HEK293 (cell line): ENCODE measurements around the gene FOXP1.

Source experiments
- CTCF ChIA-PET: fragments of 350-600 bp; formaldehyde crosslinking; extraction: SDS; loops from one replicate; lab custom pipeline; 2021; ENCODE audit warnings: antibody characterized with exemption; lab: Yijun Ruan, JAX
- POLR2A ChIA-PET: fragments of 300-600 bp; formaldehyde crosslinking; extraction: SDS; loops from one replicate; lab custom pipeline; 2020; ENCODE audit warnings: antibody characterized with exemption, inconsistent platforms; lab: Yijun Ruan, JAX
- H3K27ac ChIP-seq: fragments of 200-500 bp; sonication (Bioruptor generic); 2 replicates; pipeline ENCODE4 v1.5.1; 2014; ENCODE audit warnings: low read depth, low read length, control low read depth, inconsistent platforms; ENCODE audit errors: extremely low read depth
- H3K36me3 ChIP-seq, 2 experiments: fragments of 200-500 bp in 1 of 2; sonication (Bioruptor generic) in 1 of 2; 1 replicate in 1 of 2; 2 replicates in 1 of 2; pipeline ENCODE4 v1.5.1; 2014 to 2017; ENCODE audit warnings: inconsistent platforms in 2 of 2, low read length in 2 of 2; ENCODE audit not compliant: control insufficient read depth in 2 of 2, insufficient read depth in 1 of 2
- H3K4me1 ChIP-seq: fragments of 200-500 bp; sonication (Bioruptor generic); 2 replicates; pipeline ENCODE4 v1.5.1; 2014; ENCODE audit warnings: mild to moderate bottlenecking, low read length, inconsistent platforms; ENCODE audit not compliant: control insufficient read depth, insufficient read depth
- H3K4me3 ChIP-seq: 2 replicates; pipeline ENCODE4 v1.5.1; 2011; ENCODE audit warnings: low read depth, mild to moderate bottlenecking, control low read depth, low read length, moderate library complexity
- H3K9me3 ChIP-seq: fragments of 200-500 bp; sonication (Bioruptor generic); 2 replicates; pipeline ENCODE4 v1.5.1; 2014; ENCODE audit warnings: low read depth, low read length, inconsistent platforms; ENCODE audit not compliant: control insufficient read depth, insufficient read depth
- EGR2 ChIP-seq: fragments of 450-650 bp; formaldehyde crosslinking; IDR thresholded peaks from 2 replicates; pipeline ENCODE4 v1.5.1; 2016; ENCODE audit warnings: low read depth, missing biosample characterization, missing genetic modification characterization
- GFI1B ChIP-seq: fragments of 450-650 bp; formaldehyde crosslinking; IDR thresholded peaks from 2 replicates; pipeline ENCODE4 v1.5.1; 2016; ENCODE audit warnings: missing biosample characterization, missing genetic modification characterization
- HOXA7 ChIP-seq: sonication (generic); formaldehyde crosslinking; IDR thresholded peaks from 2 replicates; pipeline ENCODE4 v1.8.1; 2022; ENCODE audit warnings: missing genetic modification reagents, borderline replicate concordance
- KLF1 ChIP-seq: fragments of 450-650 bp; formaldehyde crosslinking; IDR thresholded peaks from 2 replicates; pipeline ENCODE4 v1.5.1; 2016; ENCODE audit warnings: missing biosample characterization, missing genetic modification characterization
- PBX3 ChIP-seq: sonication (generic); formaldehyde crosslinking; IDR thresholded peaks from 2 replicates; pipeline ENCODE4 v1.8.1; 2022; ENCODE audit warnings: mild to moderate bottlenecking, moderate library complexity, missing genetic modification reagents
- PRDM1 ChIP-seq: fragments of 450-650 bp; formaldehyde crosslinking; IDR thresholded peaks from 2 replicates; pipeline ENCODE4; 2016; ENCODE audit warnings: missing biosample characterization, missing genetic modification characterization
- REPIN1 ChIP-seq: fragments of 450-650 bp; formaldehyde crosslinking; IDR thresholded peaks from 2 replicates; pipeline ENCODE4 v1.5.1; 2017; ENCODE audit warnings: missing biosample characterization, missing genetic modification characterization, low read depth
- SCRT2 ChIP-seq: fragments of 450-650 bp; formaldehyde crosslinking; IDR thresholded peaks from 2 replicates; pipeline ENCODE4 v1.5.1; 2016; ENCODE audit warnings: missing biosample characterization, missing genetic modification characterization
- SP7 ChIP-seq: fragments of 450-650 bp; formaldehyde crosslinking; IDR thresholded peaks from 2 replicates; pipeline ENCODE4 v1.5.1; 2016; ENCODE audit warnings: missing biosample characterization, missing genetic modification characterization
- TCF7L2 ChIP-seq: IDR thresholded peaks from 2 replicates; pipeline ENCODE4 v1.6.1; 2011; ENCODE audit warnings: low read depth, mild to moderate bottlenecking, inconsistent platforms, low read length, moderate library complexity, borderline replicate concordance
- ZNF366 ChIP-seq: fragments of 450-650 bp; formaldehyde crosslinking; conservative IDR thresholded peaks from 2 replicates; pipeline ENCODE4 v1.5.1; 2016; ENCODE audit warnings: missing biosample characterization, missing genetic modification characterization
- ZNF37A ChIP-seq: fragments of 450-650 bp; IDR thresholded peaks from 2 replicates; pipeline ENCODE4 v1.5.1; 2018; ENCODE audit warnings: missing biosample characterization, missing genetic modification characterization
- ZNF394 ChIP-seq: fragments of 450-650 bp; formaldehyde crosslinking; IDR thresholded peaks from 2 replicates; pipeline ENCODE4 v1.5.1; 2016; ENCODE audit warnings: missing biosample characterization, missing genetic modification characterization, mild to moderate bottlenecking, moderate library complexity, borderline replicate concordance
- ZNF776 ChIP-seq: fragments of 450-650 bp; formaldehyde crosslinking; IDR thresholded peaks from 2 replicates; pipeline ENCODE4 v1.5.0; 2017; ENCODE audit warnings: missing biosample characterization, missing genetic modification characterization, borderline replicate concordance
- ZNF792 ChIP-seq: fragments of 450-650 bp; formaldehyde crosslinking; IDR thresholded peaks from 2 replicates; pipeline ENCODE4 v1.5.1; 2016; ENCODE audit warnings: missing biosample characterization, missing genetic modification characterization
- ZNF830 ChIP-seq: fragments of 450-650 bp; IDR thresholded peaks from 2 replicates; pipeline ENCODE4 v1.5.0; 2018; ENCODE audit warnings: missing biosample characterization, missing genetic modification characterization, low read depth, mild to moderate bottlenecking, moderate library complexity
- ZNF837 ChIP-seq: fragments of 450-650 bp; formaldehyde crosslinking; IDR thresholded peaks from 2 replicates; pipeline ENCODE4 v1.5.1; 2016; ENCODE audit warnings: missing biosample characterization, missing genetic modification characterization
- ZXDB ChIP-seq: fragments of 450-650 bp; formaldehyde crosslinking; IDR thresholded peaks from 2 replicates; pipeline ENCODE4 v1.5.1; 2016; ENCODE audit warnings: missing biosample characterization, missing genetic modification characterization
- TF ChIP-seq, protein P1 (sequence below): fragments of 450-650 bp; formaldehyde crosslinking; IDR thresholded peaks from 2 replicates; pipeline ENCODE4 v1.5.1; 2016; ENCODE audit warnings: missing biosample characterization, missing genetic modification characterization, borderline replicate concordance
- TF ChIP-seq, protein P2 (sequence below): fragments of 450-650 bp; formaldehyde crosslinking; IDR thresholded peaks from 2 replicates; pipeline ENCODE4 v1.5.1; 2016; ENCODE audit warnings: missing biosample characterization, missing genetic modification characterization
- TF ChIP-seq, protein P3 (sequence below): fragments of 450-650 bp; formaldehyde crosslinking; IDR thresholded peaks from 2 replicates; pipeline ENCODE4 v1.5.1; 2016; ENCODE audit warnings: missing biosample characterization, missing genetic modification characterization
- TF ChIP-seq, protein P4 (sequence below): fragments of 450-650 bp; formaldehyde crosslinking; IDR thresholded peaks from 2 replicates; pipeline ENCODE4 v1.5.1; 2016; ENCODE audit warnings: missing biosample characterization, missing genetic modification characterization
- TF ChIP-seq, protein P5 (sequence below): fragments of 450-650 bp; formaldehyde crosslinking; IDR thresholded peaks from 2 replicates; pipeline ENCODE4 v1.5.1; 2016; ENCODE audit warnings: missing biosample characterization, missing genetic modification characterization

The FOXP1 gene

GRCh38 chr3:71101626-71102025, 481.9 kb downstream of the FOXP1 start:
- CTCF ChIA-PET, result interaction anchor here (0.9 kb wide), 1 partner anchor 10 kb away, joined by 3 read pairs; no protein-coding TSS in a partner anchor
- H3K27ac ChIP-seq, result 0 out of 2 replicates have a peak overlapping the region, but pooled peaks have one; percentile 39
- POLR2A ChIA-PET, result interaction anchor here (0.7 to 1.8 kb wide), 4 partner anchors 37 to 445 kb away, joined by 3 to 6 read pairs (median 4); no protein-coding TSS in a partner anchor
- no peaks in the 10 kb centered on the region for H3K9me3 ChIP-seq
- TF ChIP-seq ZNF394 (tag by site-specific recombination) (peak; percentile 48; the same call in 1 of the 2 replicates), HOXA7 (CRISPR knock-in tag) (no peak), PRDM1 (0 out of 2 replicates have a peak, but pooled peaks have one; percentile 3)
- TF ChIP-seq, all 188 proteins: peak for 2
- no peak overlapping the region for H3K4me3 ChIP-seq
- H3K4me1 ChIP-seq, result peaks cover 7% of the 10 kb centered on the region; the same call in 1 of the 2 replicates
- no peaks in the 10 kb centered on the region for H3K36me3 ChIP-seq

- ChIA-PET CTCF (interaction anchor here (0.6 kb wide), 1 partner anchor 828 kb away, joined by 3 read pairs; no protein-coding TSS in a partner anchor), POLR2A (no interaction called here)
- Histone ChIP-seq H3K27ac (no peak overlapping the region), H3K4me3 (no peak overlapping the region), H3K4me1 (peaks cover 7% of the 10 kb centered on the region; the same call in 1 of the 2 replicates), H3K36me3 (no peaks in the 10 kb centered on the region), H3K9me3 (no peaks in the 10 kb centered on the region)
- TF ChIP-seq GFI1B (tag by site-specific recombination), result no peak
- peak; percentile 91 for TF ChIP-seq SCRT2 (tag by site-specific recombination)
- TF ChIP-seq ZNF394 (tag by site-specific recombination), result no peak
- TF ChIP-seq ZXDB, result no peak
- no peak for TF ChIP-seq KLF1 (tag by site-specific recombination)
- TF ChIP-seq PRDM1, result 0 out of 2 replicates have a peak, but pooled peaks have one; percentile 4
- TF ChIP-seq, protein P1, sequence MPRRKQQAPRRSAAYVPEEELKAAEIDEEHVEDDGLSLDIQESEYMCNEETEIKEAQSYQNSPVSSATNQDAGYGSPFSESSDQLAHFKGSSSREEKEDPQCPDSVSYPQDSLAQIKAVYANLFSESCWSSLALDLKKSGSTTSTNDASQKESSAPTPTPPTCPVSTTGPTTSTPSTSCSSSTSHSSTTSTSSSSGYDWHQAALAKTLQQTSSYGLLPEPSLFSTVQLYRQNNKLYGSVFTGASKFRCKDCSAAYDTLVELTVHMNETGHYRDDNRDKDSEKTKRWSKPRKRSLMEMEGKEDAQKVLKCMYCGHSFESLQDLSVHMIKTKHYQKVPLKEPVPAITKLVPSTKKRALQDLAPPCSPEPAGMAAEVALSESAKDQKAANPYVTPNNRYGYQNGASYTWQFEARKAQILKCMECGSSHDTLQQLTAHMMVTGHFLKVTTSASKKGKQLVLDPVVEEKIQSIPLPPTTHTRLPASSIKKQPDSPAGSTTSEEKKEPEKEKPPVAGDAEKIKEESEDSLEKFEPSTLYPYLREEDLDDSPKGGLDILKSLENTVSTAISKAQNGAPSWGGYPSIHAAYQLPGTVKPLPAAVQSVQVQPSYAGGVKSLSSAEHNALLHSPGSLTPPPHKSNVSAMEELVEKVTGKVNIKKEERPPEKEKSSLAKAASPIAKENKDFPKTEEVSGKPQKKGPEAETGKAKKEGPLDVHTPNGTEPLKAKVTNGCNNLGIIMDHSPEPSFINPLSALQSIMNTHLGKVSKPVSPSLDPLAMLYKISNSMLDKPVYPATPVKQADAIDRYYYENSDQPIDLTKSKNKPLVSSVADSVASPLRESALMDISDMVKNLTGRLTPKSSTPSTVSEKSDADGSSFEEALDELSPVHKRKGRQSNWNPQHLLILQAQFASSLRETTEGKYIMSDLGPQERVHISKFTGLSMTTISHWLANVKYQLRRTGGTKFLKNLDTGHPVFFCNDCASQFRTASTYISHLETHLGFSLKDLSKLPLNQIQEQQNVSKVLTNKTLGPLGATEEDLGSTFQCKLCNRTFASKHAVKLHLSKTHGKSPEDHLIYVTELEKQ, result no peak
- TF ChIP-seq ZNF776 (tag by site-specific recombination), result no peak
- no peak for TF ChIP-seq PBX3
- TF ChIP-seq ZNF830 (tag by site-specific recombination), result no peak
- TF ChIP-seq EGR2 (tag by site-specific recombination), result no peak
- TF ChIP-seq, protein P2, sequence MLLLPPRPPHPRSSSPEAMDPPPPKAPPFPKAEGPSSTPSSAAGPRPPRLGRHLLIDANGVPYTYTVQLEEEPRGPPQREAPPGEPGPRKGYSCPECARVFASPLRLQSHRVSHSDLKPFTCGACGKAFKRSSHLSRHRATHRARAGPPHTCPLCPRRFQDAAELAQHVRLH (tag by site-specific recombination), result no peak
- no peak for TF ChIP-seq HOXA7 (CRISPR knock-in tag)
- no peak for TF ChIP-seq ZNF37A
- peak; percentile 50; the same call in 1 of the 2 replicates for TF ChIP-seq SP7 (tag by site-specific recombination)
- TF ChIP-seq ZNF366 (tag by site-specific recombination), result peak; percentile 68
- no peak for TF ChIP-seq TCF7L2
- TF ChIP-seq, protein P3, sequence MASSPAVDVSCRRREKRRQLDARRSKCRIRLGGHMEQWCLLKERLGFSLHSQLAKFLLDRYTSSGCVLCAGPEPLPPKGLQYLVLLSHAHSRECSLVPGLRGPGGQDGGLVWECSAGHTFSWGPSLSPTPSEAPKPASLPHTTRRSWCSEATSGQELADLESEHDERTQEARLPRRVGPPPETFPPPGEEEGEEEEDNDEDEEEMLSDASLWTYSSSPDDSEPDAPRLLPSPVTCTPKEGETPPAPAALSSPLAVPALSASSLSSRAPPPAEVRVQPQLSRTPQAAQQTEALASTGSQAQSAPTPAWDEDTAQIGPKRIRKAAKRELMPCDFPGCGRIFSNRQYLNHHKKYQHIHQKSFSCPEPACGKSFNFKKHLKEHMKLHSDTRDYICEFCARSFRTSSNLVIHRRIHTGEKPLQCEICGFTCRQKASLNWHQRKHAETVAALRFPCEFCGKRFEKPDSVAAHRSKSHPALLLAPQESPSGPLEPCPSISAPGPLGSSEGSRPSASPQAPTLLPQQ, result no peak
- TF ChIP-seq ZNF837 (tag by site-specific recombination), result no peak
- TF ChIP-seq, protein P4, sequence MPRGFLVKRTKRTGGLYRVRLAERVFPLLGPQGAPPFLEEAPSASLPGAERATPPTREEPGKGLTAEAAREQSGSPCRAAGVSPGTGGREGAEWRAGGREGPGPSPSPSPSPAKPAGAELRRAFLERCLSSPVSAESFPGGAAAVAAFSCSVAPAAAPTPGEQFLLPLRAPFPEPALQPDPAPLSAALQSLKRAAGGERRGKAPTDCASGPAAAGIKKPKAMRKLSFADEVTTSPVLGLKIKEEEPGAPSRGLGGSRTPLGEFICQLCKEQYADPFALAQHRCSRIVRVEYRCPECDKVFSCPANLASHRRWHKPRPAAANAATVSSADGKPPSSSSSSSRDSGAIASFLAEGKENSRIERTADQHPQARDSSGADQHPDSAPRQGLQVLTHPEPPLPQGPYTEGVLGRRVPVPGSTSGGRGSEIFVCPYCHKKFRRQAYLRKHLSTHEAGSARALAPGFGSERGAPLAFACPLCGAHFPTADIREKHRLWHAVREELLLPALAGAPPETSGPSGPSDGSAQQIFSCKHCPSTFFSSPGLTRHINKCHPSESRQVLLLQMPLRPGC (tag by site-specific recombination), result no peak; the same call in 1 of the 2 replicates
- TF ChIP-seq, protein P5, sequence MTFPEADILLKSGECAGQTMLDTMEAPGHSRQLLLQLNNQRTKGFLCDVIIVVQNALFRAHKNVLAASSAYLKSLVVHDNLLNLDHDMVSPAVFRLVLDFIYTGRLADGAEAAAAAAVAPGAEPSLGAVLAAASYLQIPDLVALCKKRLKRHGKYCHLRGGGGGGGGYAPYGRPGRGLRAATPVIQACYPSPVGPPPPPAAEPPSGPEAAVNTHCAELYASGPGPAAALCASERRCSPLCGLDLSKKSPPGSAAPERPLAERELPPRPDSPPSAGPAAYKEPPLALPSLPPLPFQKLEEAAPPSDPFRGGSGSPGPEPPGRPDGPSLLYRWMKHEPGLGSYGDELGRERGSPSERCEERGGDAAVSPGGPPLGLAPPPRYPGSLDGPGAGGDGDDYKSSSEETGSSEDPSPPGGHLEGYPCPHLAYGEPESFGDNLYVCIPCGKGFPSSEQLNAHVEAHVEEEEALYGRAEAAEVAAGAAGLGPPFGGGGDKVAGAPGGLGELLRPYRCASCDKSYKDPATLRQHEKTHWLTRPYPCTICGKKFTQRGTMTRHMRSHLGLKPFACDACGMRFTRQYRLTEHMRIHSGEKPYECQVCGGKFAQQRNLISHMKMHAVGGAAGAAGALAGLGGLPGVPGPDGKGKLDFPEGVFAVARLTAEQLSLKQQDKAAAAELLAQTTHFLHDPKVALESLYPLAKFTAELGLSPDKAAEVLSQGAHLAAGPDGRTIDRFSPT (tag by site-specific recombination), result peak; percentile 51; the same call in 1 of the 2 replicates
- no peak for TF ChIP-seq REPIN1 (tag by site-specific recombination)
- no peak for TF ChIP-seq ZNF792 (tag by site-specific recombination)
Observed at GRCh38 chr3:71101014-71101413, 482.5 kb downstream of the FOXP1 start.
